IPS DF 6.9 (cell line): ENCODE measurements around the gene OSM.

Source experiments
- DNase-seq: peaks from one replicate; pipeline ENCODE4 v3.0.0-alpha.2; 2013; ENCODE audit warnings: low read depth, low spot score
- H3K27ac ChIP-seq: one replicate; pipeline ENCODE4 v1.5.1; 2013; ENCODE audit warnings: low read length, control low read depth
- H3K27me3 ChIP-seq: 2 replicates; pipeline ENCODE4 v1.6.1; 2013; ENCODE audit warnings: mild to moderate bottlenecking, low read length; ENCODE audit not compliant: control insufficient read depth, insufficient read depth
- H3K36me3 ChIP-seq: 2 replicates; pipeline ENCODE4 v1.6.1; 2013; ENCODE audit warnings: low read length; ENCODE audit not compliant: control insufficient read depth, insufficient read depth
- H3K4me1 ChIP-seq: 2 replicates; pipeline ENCODE4 v1.6.1; 2013; ENCODE audit warnings: low read length; ENCODE audit not compliant: control insufficient read depth, insufficient read depth
- H3K4me3 ChIP-seq: 2 replicates; pipeline ENCODE4 v1.5.1; 2013; ENCODE audit warnings: mild to moderate bottlenecking, low read length
- H3K9me3 ChIP-seq: 2 replicates; pipeline ENCODE4 v1.6.1; 2013; ENCODE audit warnings: low read length, inconsistent platforms; ENCODE audit not compliant: control insufficient read depth, insufficient read depth
- WGBS: extraction: QIAGEN DNeasy Blood & Tissue Kit; methylation state at CpG from one replicate; pipeline ENCODE4 v1.1.7; 2013; ENCODE audit warnings: mixed read lengths, missing lambda C conversion rate; ENCODE audit not compliant: insufficient read length, insufficient coverage; 5-methylcytosine and 5-hydroxymethylcytosine counted together

Gene OSM

DNA sequence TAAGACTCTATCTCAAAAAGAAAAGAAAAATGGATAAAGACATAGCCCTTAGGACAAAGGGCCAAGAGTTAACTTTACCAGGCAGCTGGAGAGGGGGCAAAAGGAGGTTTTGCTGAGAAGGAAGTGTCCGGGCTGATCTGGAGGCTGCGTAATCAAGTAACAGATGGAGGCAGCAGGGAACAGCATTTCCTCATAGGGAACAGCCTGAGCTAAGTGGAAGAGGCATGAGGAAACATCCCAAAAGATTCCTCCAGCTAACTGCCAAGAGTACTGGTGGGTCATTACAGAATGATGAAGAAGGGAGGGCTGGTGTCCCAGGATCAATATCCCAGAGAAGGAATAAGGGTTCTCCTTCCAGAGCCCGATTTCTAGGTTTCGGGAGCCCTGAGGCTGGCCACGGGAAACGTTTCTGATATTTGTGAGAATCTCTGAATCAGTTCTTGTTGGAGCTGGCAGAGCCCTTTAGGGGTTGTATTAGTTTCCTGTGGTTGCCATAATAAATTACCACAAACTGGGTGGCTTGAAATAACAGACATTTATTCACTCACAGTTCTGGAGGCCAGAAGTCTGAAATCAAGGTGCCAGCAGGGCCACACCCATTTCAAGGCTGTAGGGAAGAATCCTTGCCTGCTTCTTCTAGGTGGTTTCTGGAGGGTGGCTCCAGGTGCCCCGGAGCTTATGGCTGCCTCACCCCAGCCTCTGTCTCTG lies 41.3 kb downstream of the OSM start:
- Histone ChIP-seq H3K4me1 (peaks cover 3% of the 10 kb centered on the region; the same call in 1 of the 2 replicates), H3K4me3 (no peak overlapping the region), H3K27ac (no peak overlapping the region), H3K9me3 (no peaks in the 10 kb centered on the region), H3K27me3 (no peaks in the 10 kb centered on the region), H3K36me3 (no peaks in the 10 kb centered on the region)
- no peak for DNase-seq
- WGBS: no CpG with 5 or more reads among the region's 7 CpGs

DNA sequence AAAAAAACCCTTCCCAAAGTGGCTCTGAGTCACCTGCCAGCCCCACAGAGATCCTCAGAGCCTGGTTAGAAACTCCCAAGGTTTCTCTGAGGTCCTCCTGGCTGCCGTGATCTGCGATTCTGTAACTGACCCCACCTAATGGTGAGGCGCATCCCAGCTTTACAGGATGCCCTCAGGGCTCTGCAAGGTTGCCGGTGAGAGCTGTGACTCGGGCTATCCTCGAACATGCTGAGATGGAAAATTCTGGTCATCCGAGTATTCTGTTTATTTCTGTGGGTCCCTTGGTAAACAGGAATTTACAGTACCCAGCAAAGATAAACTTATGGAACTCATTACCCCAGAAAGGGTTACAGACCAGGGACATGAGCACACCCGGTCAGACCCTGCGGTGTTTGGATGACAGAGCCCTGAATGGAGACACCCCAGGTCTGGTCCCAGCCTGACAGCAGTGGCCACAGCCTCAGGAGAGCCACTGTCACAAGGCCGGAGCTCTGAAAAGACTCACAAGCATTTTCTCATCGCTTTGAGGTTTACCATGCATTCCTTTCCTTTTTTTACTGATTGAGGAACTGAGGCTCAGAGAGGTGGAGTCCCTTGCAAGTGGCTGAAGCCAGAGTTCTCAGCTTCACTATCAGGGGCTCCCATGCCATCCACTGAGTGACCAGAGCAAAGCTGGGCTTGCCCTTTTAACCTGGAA lies 42.3 kb downstream of the OSM start:
- Histone ChIP-seq H3K27me3 (no peaks in the 10 kb centered on the region), H3K9me3 (no peaks in the 10 kb centered on the region), H3K4me1 (peaks cover 3% of the 10 kb centered on the region; the same call in 1 of the 2 replicates), H3K27ac (no peak overlapping the region), H3K4me3 (no peak overlapping the region), H3K36me3 (no peaks in the 10 kb centered on the region)
- WGBS: no CpG with 5 or more reads among the region's 11 CpGs
- no peak for DNase-seq

- Histone ChIP-seq H3K4me3 (no peak overlapping the region), H3K27me3 (no peaks in the 10 kb centered on the region), H3K27ac (no peak overlapping the region), H3K36me3 (no peaks in the 10 kb centered on the region), H3K9me3 (no peaks in the 10 kb centered on the region), H3K4me1 (no peaks in the 10 kb centered on the region)
- no peak for DNase-seq
- WGBS: no CpG with 5 or more reads among the region's 15 CpGs
These were observed 43.3 kb downstream of the OSM start for GRCh38 chr22:30223303-30223702.

DNA sequence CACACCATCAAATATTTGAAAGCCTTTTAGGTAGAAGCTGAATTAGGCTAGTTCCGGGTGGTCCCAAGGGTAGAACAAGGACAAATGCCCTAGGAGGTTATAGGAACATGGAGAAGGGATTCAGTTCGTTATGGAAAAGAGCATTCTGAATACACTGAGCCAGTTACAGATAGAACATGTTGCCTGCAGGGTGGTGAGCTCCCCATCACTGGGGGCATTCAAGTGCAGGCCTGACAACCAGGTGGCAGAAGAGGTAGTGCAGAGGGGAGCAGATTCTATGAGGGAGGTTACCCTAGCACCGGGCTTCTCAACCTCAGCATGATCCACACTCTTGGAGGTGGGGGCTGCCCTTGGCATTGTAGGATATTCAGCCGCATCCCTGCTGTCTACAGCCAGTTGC lies 44.3 kb downstream of the OSM start:
- no peaks in the 10 kb centered on the region for H3K27me3 ChIP-seq
- DNase-seq: no peak
- no peaks in the 10 kb centered on the region for H3K9me3 ChIP-seq
- no peak overlapping the region for H3K27ac ChIP-seq
- no peaks in the 10 kb centered on the region for H3K4me1 ChIP-seq
- no peak overlapping the region for H3K4me3 ChIP-seq
- H3K36me3 ChIP-seq: no peaks in the 10 kb centered on the region
- no CpG with 5 or more reads among the region's 4 CpGs for WGBS

- DNase-seq: no peak
- no peak overlapping the region for H3K27ac ChIP-seq
These were observed 45.3 kb downstream of the OSM start for GRCh38 chr22:30221121-30221992.

DNA sequence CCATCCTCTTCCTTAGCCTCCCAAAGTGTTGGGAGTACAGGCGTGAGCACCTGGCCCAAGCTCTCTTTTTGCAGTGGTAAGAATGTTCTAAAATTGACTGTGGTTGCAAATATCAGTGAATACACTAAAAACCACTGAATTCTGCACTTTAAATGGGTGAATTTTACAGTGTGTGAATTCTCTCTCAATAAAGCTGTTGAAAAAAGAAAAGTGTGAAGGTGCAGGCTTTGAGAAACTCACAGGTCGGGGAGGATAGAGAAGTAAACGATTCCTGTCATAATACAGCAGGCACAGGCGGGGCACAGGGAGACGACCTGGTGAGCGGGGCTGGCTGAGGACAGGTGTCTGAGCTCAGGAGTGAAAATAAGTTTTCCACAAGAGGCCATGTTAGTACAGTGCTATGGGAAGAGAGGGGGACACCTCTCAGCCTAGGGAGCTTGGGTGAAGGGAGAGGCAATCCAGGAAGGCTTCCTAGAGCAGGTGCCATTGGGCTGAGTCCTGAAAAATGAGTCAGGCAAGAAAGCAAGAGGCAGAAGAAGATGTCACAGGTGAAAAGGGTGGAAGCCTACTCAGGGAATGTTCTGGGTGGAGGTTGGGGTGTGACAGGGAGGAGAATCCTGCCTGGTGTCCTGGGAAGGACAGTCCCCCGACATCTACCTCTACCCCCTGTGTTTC lies 46.2 kb downstream of the OSM start:
- Histone ChIP-seq H3K27ac (no peak overlapping the region), H3K36me3 (no peaks in the 10 kb centered on the region), H3K27me3 (no peaks in the 10 kb centered on the region), H3K4me1 (no peaks in the 10 kb centered on the region), H3K9me3 (no peaks in the 10 kb centered on the region), H3K4me3 (no peak overlapping the region)
- DNase-seq: no peak
- WGBS: no CpG with 5 or more reads among the region's 7 CpGs

More at GRCh38 chr22:30221121-30221992, 45.3 kb downstream of the OSM start:
- no peaks in the 10 kb centered on the region for H3K4me1 ChIP-seq
- H3K36me3 ChIP-seq: no peaks in the 10 kb centered on the region
- no peak overlapping the region for H3K4me3 ChIP-seq
- no CpG with 5 or more reads among the region's 26 CpGs for WGBS
- no peaks in the 10 kb centered on the region for H3K9me3 ChIP-seq
- H3K27me3 ChIP-seq: no peaks in the 10 kb centered on the region

GRCh38 chr22:30219668-30220278 lies 46.9 kb downstream of the OSM start:
- H3K27ac ChIP-seq: no peak overlapping the region
- H3K36me3 ChIP-seq: no peaks in the 10 kb centered on the region
- no peaks in the 10 kb centered on the region for H3K9me3 ChIP-seq
- no peaks in the 10 kb centered on the region for H3K27me3 ChIP-seq
- peaks cover 3% of the 10 kb centered on the region; the same call in 1 of the 2 replicates for H3K4me1 ChIP-seq
- H3K4me3 ChIP-seq: no peak overlapping the region
- DNase-seq: no peak

GRCh38 chr22:30219049-30219654 lies 47.5 kb downstream of the OSM start:
- no peaks in the 10 kb centered on the region for H3K36me3 ChIP-seq
- H3K4me3 ChIP-seq: no peak overlapping the region
- no peaks in the 10 kb centered on the region for H3K9me3 ChIP-seq
- no peak for DNase-seq
- no peaks in the 10 kb centered on the region for H3K27me3 ChIP-seq
- no peak overlapping the region for H3K27ac ChIP-seq
- H3K4me1 ChIP-seq: peaks cover 6% of the 10 kb centered on the region; the same call in 1 of the 2 replicates
- no CpG with 5 or more reads among the region's 8 CpGs for WGBS

DNA sequence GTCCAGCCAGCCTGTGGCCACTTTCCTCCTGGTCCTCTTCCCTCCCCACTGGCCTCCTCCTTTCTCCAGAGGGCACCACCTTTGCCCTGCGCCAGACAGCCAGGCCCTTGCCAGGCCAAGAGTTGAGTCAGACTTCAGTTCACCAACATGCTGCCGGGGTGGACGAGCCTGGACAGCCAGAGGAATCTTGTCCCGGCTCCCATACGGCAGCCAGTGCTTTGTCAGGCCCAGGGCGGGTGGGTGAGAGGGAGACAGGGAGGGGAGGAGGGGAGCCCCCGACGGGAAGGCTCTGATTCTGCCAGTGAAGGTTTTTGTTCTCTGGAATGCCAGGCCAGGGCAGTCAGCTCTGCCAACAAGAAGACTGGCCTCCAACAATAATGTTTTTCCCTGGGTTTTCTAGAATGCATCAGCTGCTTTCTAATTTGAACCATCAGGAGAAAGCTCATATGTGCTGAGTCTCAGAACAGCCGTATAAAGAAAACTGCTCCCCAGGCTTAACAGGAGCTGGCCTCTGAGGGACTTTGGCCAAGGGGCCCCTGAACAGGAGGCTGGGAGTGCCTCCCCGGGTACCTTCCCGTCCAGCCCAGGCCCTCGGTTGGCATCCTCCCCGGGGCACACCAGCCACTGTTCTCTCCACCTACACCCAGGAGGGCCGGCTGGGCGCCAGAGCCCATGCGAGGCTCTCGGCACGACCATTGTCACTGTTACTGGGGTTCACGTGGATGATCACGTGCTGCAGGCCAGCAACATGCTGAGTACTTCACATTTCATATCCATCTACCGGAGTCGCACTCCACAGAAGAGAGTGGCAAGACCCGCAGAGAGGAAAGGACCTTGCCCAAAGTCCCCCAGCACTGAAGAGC lies 48.7 kb downstream of the OSM start:
- WGBS: no CpG with 5 or more reads among the region's 23 CpGs
- H3K27me3 ChIP-seq: no peaks in the 10 kb centered on the region
- no peaks in the 10 kb centered on the region for H3K9me3 ChIP-seq
- peaks cover 6% of the 10 kb centered on the region; the same call in 1 of the 2 replicates for H3K4me1 ChIP-seq
- DNase-seq: no peak
- no peaks in the 10 kb centered on the region for H3K36me3 ChIP-seq
- no peak overlapping the region for H3K27ac ChIP-seq
- no peak overlapping the region for H3K4me3 ChIP-seq
